ENCODE measurements around the gene FGF23. TPM values are rescaled to one million over a fixed set of nuclear protein-coding genes. Genes with fewer than 3 reads are reported as not detected.

FGF23 gene
- polyA plus RNA-seq, 1 donor from 2014 or later, result not detected

DNA sequence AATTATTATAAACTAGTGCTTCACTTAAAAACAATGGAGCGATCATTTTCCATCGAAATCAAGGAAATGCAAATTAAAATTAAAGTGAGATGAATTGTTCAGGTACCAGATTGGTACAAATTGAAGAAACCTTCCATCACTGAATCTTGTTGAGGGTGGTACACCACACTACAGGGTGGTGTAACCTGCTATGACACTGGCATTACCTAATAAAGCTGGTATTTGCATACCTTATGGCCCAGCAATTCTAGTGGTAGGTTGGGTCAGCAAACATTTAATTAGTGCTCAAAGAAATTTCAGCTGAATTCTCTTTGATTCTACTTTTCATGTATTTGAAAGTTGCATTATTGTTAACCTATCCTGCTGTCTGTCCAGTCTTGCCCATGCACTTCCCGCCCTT is 49.3 kb downstream of the FGF23 start:
- H3K4me2 ChIP-seq (ENCODE audit: low read length), result no peak overlapping the region
- H3K27me3 ChIP-seq (ENCODE audit: insufficient read depth, low read depth, low read length), result no peaks in the 10 kb centered on the region
- H3K36me3 ChIP-seq (ENCODE audit: insufficient read depth, low read length), result peaks cover 4% of the 10 kb centered on the region
- H4K20me1 ChIP-seq (ENCODE audit: insufficient read depth), result no peaks in the 10 kb centered on the region
- H3K9ac ChIP-seq (ENCODE audit: low read length), result no peak overlapping the region
- no peak for TF ChIP-seq EP300 (conservative IDR thresholded peaks at IDR 0.05; ENCODE audit: poor library complexity, severe bottlenecking)
- TF ChIP-seq, protein P1, sequence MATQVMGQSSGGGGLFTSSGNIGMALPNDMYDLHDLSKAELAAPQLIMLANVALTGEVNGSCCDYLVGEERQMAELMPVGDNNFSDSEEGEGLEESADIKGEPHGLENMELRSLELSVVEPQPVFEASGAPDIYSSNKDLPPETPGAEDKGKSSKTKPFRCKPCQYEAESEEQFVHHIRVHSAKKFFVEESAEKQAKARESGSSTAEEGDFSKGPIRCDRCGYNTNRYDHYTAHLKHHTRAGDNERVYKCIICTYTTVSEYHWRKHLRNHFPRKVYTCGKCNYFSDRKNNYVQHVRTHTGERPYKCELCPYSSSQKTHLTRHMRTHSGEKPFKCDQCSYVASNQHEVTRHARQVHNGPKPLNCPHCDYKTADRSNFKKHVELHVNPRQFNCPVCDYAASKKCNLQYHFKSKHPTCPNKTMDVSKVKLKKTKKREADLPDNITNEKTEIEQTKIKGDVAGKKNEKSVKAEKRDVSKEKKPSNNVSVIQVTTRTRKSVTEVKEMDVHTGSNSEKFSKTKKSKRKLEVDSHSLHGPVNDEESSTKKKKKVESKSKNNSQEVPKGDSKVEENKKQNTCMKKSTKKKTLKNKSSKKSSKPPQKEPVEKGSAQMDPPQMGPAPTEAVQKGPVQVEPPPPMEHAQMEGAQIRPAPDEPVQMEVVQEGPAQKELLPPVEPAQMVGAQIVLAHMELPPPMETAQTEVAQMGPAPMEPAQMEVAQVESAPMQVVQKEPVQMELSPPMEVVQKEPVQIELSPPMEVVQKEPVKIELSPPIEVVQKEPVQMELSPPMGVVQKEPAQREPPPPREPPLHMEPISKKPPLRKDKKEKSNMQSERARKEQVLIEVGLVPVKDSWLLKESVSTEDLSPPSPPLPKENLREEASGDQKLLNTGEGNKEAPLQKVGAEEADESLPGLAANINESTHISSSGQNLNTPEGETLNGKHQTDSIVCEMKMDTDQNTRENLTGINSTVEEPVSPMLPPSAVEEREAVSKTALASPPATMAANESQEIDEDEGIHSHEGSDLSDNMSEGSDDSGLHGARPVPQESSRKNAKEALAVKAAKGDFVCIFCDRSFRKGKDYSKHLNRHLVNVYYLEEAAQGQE (IDR thresholded peaks at IDR 0.05; ENCODE audit: borderline replicate concordance), result no peak
- TF ChIP-seq, protein P2, sequence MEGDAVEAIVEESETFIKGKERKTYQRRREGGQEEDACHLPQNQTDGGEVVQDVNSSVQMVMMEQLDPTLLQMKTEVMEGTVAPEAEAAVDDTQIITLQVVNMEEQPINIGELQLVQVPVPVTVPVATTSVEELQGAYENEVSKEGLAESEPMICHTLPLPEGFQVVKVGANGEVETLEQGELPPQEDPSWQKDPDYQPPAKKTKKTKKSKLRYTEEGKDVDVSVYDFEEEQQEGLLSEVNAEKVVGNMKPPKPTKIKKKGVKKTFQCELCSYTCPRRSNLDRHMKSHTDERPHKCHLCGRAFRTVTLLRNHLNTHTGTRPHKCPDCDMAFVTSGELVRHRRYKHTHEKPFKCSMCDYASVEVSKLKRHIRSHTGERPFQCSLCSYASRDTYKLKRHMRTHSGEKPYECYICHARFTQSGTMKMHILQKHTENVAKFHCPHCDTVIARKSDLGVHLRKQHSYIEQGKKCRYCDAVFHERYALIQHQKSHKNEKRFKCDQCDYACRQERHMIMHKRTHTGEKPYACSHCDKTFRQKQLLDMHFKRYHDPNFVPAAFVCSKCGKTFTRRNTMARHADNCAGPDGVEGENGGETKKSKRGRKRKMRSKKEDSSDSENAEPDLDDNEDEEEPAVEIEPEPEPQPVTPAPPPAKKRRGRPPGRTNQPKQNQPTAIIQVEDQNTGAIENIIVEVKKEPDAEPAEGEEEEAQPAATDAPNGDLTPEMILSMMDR (IDR thresholded peaks at IDR 0.05; ENCODE audit: poor library complexity, severe bottlenecking), result no peak
- no peak for TF ChIP-seq SMC3 (conservative IDR thresholded peaks at IDR 0.05; ENCODE audit: poor library complexity)
- no peak for TF ChIP-seq RAD21 (conservative IDR thresholded peaks at IDR 0.05)
- no peak for TF ChIP-seq POLR2AphosphoS5 (IDR thresholded peaks at IDR 0.05)
- TF ChIP-seq EZH2 (IDR thresholded peaks at IDR 0.05; ENCODE audit: borderline replicate concordance, insufficient read depth, low read length, poor library complexity, severe bottlenecking), result no peak
- no peak for TF ChIP-seq MXI1 (conservative IDR thresholded peaks at IDR 0.05; ENCODE audit: poor library complexity, severe bottlenecking)
- no peak for TF ChIP-seq TAF1 (IDR thresholded peaks at IDR 0.05; ENCODE audit: low read depth)
- no peaks in the 10 kb centered on the region for H3K79me2 ChIP-seq (replicated peaks; ENCODE audit: insufficient read depth, low read length)
- H3K4me3 ChIP-seq (ENCODE audit: low read length), result no peak overlapping the region
- no peaks in the 10 kb centered on the region for H3F3A ChIP-seq (ENCODE audit: insufficient read depth, low read length, poor library complexity, severe bottlenecking)
- H3K27ac ChIP-seq (ENCODE audit: low read length), result no peak overlapping the region
- H2AFZ ChIP-seq (ENCODE audit: low read depth, low read length), result no peak overlapping the region
- H3K9me2 ChIP-seq (ENCODE audit: insufficient read depth, low read length), result no peaks in the 10 kb centered on the region
- no peaks in the 10 kb centered on the region for H3K9me3 ChIP-seq (ENCODE audit: low read length)

DNA sequence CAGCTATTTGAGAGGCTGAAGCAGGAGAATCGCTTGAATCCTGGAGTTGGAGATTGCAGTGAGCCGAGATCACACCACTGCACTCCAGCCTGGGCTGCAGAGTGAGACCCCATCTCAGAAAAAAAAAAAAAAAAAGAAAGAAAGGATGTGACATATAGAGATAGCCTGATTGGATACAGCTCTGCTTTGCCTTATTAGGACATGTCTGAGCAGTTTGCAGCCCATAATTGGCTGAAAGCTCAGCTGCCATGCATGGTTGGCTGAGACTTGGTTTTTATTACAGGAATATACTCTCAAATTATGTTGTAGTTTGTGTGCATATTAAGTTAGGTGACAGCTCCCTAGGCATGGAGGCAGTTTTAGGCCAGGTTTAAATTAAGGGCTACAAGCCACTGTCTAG is 52.2 kb downstream of the FGF23 start:
- no peaks in the 10 kb centered on the region for H3K27me3 ChIP-seq (ENCODE audit: insufficient read depth, low read depth, low read length)
- H3K9me3 ChIP-seq (ENCODE audit: low read length), result no peaks in the 10 kb centered on the region
- no peaks in the 10 kb centered on the region for H3K36me3 ChIP-seq (ENCODE audit: insufficient read depth, low read length)
- H3K9me2 ChIP-seq (ENCODE audit: insufficient read depth, low read length), result no peaks in the 10 kb centered on the region
- H3K4me2 ChIP-seq (ENCODE audit: low read length), result no peak overlapping the region
- no peak overlapping the region for H3K27ac ChIP-seq (ENCODE audit: low read length)
- H2AFZ ChIP-seq (ENCODE audit: low read depth, low read length), result no peak overlapping the region
- H4K20me1 ChIP-seq (ENCODE audit: insufficient read depth), result no peaks in the 10 kb centered on the region
- no peak overlapping the region for H3K4me3 ChIP-seq (ENCODE audit: low read length)
- H3K9ac ChIP-seq (ENCODE audit: low read length), result no peak overlapping the region
- peaks cover 7% of the 10 kb centered on the region for H3K79me2 ChIP-seq (replicated peaks; ENCODE audit: insufficient read depth, low read length)
- TF ChIP-seq SMC3 (conservative IDR thresholded peaks at IDR 0.05; ENCODE audit: poor library complexity), result no peak
- TF ChIP-seq RAD21 (conservative IDR thresholded peaks at IDR 0.05), result no peak
- no peak for TF ChIP-seq EZH2 (IDR thresholded peaks at IDR 0.05; ENCODE audit: borderline replicate concordance, insufficient read depth, low read length, poor library complexity, severe bottlenecking)
- TF ChIP-seq, protein P1 (IDR thresholded peaks at IDR 0.05; ENCODE audit: borderline replicate concordance), result no peak
- no peak for TF ChIP-seq TAF1 (IDR thresholded peaks at IDR 0.05; ENCODE audit: low read depth)
- TF ChIP-seq POLR2AphosphoS5 (IDR thresholded peaks at IDR 0.05), result no peak
- TF ChIP-seq EP300 (conservative IDR thresholded peaks at IDR 0.05; ENCODE audit: poor library complexity, severe bottlenecking), result no peak
- TF ChIP-seq, protein P2 (IDR thresholded peaks at IDR 0.05; ENCODE audit: poor library complexity, severe bottlenecking), result no peak
- H3F3A ChIP-seq (ENCODE audit: insufficient read depth, low read length, poor library complexity, severe bottlenecking), result no peaks in the 10 kb centered on the region

Data from neural cell (in vitro differentiated cells).